Measurements from ENCODE around the gene PTH2.
"Not testable (repeated sequence)": the region's sequence is repeated elsewhere in the genome, so short reads cannot be mapped to it uniquely, and the experiment has no call there.

Gene PTH2

DNA sequence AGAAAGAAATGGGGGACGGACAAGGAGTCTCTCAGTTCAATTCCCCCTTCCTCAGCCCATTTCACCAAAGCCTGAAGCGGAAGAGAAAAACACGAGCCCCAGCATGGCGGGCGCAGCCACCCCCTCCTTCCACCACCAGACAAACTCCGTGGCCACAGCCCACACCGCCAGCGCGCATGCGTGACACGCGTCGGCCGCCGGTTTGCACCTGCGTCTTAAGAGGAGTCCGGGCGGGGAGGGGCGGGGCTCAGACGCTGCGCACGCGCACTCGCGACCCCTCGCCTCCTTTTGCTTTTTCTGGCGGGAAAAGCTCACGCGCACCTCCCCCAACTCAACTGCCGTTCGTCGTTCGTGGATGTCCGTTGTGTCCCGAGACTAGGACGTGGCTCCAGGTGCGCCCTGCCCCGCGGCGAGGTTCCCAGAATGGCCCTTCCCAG, 35.3 kb downstream of the PTH2 start, which contains the start of gene KASH5:
Gene KASH5 (plus strand): TSS at position 314 of the 437 bp plus-strand sequence. CDS start 2,635 bp downstream, outside the sequence.
- DNase-seq (ENCODE audit: low read depth), result no peak
- no peak within 1 kb of the TSS for H3K4me3 ChIP-seq (ENCODE audit: control insufficient read depth, low read depth, low read length)
- TF ChIP-seq, protein P1, sequence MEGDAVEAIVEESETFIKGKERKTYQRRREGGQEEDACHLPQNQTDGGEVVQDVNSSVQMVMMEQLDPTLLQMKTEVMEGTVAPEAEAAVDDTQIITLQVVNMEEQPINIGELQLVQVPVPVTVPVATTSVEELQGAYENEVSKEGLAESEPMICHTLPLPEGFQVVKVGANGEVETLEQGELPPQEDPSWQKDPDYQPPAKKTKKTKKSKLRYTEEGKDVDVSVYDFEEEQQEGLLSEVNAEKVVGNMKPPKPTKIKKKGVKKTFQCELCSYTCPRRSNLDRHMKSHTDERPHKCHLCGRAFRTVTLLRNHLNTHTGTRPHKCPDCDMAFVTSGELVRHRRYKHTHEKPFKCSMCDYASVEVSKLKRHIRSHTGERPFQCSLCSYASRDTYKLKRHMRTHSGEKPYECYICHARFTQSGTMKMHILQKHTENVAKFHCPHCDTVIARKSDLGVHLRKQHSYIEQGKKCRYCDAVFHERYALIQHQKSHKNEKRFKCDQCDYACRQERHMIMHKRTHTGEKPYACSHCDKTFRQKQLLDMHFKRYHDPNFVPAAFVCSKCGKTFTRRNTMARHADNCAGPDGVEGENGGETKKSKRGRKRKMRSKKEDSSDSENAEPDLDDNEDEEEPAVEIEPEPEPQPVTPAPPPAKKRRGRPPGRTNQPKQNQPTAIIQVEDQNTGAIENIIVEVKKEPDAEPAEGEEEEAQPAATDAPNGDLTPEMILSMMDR (IDR thresholded peaks at IDR 0.05; ENCODE audit: control insufficient read depth, insufficient read depth, low read depth, low read length, missing control alignments), result no peak

DNA sequence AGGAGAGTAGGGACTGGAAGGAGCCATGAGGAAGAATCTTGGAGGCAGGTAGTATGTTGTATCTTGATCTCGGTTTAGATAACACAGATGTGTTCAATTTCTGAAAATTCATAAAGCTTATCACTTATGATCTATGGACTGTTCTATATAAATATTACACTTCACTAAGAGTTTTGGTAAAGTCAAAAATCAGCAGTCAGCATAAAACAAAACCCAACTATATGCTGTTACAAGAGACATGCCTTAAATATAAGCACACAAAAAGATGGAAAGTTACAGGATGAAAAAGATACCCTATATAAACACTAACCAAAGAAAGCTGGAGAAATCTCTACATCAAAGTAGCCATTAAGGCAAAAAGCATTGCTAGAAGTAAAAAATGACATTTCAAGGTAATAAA, 39.6 kb downstream of the PTH2 start:
- no peak overlapping the region for H3K4me3 ChIP-seq (ENCODE audit: control insufficient read depth, low read depth, low read length)
- no peak for DNase-seq (ENCODE audit: low read depth)
- TF ChIP-seq, protein P1 (IDR thresholded peaks at IDR 0.05; ENCODE audit: control insufficient read depth, insufficient read depth, low read depth, low read length, missing control alignments), result no peak

DNA sequence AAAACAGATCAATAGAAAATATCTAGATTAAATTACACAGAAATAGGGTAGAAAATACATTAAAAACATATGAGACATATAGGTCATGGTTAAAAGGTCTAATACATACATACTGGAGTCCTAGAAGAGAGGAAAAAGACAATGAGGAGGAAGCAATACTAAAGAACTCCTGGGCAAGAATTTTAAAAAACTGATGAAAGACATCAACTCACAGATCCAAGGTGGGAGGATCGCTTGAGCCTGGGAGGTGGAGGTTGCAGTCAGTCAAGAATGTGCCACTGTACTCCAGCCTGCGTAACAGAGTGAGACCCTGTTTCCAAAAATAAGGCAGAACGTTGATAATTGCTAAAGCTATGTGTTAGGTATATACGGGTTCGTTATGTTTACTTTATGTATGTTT, 40.6 kb downstream of the PTH2 start:
- DNase-seq (ENCODE audit: low read depth), result no peak
- TF ChIP-seq, protein P1 (IDR thresholded peaks at IDR 0.05; ENCODE audit: control insufficient read depth, insufficient read depth, low read depth, low read length, missing control alignments), result no peak
- no peak overlapping the region for H3K4me3 ChIP-seq (ENCODE audit: control insufficient read depth, low read depth, low read length)

DNA sequence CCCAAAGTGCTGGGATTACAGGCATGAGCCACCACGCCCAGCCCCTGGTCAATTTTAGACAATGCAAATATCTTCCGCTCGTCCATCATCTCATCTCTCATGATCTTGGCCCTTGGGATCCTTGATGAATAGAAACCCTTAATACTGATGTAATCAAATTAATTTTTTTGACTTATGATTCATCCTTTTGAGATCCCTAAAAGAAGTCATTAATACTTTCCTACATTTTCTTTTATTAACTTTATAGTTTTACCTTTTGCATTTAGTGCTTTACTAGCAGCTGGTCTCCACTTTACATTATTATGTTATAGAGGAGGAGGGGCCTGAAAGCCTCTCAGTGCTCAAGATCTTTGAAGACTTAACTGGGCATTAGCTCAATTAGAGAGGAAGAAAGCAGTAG, 42.9 kb downstream of the PTH2 start:
- DNase-seq (ENCODE audit: low read depth), result no peak
- TF ChIP-seq, protein P1 (IDR thresholded peaks at IDR 0.05; ENCODE audit: control insufficient read depth, insufficient read depth, low read depth, low read length, missing control alignments), result no peak
- no peak overlapping the region for H3K4me3 ChIP-seq (ENCODE audit: control insufficient read depth, low read depth, low read length)

DNA sequence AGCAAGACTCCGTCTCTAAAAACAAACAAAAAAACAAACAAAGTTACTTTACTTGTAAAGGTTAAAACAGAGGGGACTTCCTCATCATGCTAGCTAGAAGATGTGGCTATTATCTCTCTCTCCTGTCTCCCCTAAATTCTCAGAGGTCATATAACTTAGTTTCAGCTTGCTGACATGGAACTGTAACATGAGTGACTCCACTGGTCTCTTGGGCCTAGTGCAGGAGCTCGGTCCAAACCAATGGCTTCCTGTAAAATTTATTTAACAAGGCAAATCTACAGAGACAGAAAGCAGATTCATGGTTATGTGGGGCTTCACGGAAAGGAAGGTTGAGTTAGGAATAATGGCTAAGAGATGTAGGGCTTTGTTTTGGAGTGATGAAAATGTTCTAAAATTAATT, 44.7 kb downstream of the PTH2 start:
- TF ChIP-seq, protein P1 (IDR thresholded peaks at IDR 0.05; ENCODE audit: control insufficient read depth, insufficient read depth, low read depth, low read length, missing control alignments), result no peak
- no peak for DNase-seq (ENCODE audit: low read depth)

DNA sequence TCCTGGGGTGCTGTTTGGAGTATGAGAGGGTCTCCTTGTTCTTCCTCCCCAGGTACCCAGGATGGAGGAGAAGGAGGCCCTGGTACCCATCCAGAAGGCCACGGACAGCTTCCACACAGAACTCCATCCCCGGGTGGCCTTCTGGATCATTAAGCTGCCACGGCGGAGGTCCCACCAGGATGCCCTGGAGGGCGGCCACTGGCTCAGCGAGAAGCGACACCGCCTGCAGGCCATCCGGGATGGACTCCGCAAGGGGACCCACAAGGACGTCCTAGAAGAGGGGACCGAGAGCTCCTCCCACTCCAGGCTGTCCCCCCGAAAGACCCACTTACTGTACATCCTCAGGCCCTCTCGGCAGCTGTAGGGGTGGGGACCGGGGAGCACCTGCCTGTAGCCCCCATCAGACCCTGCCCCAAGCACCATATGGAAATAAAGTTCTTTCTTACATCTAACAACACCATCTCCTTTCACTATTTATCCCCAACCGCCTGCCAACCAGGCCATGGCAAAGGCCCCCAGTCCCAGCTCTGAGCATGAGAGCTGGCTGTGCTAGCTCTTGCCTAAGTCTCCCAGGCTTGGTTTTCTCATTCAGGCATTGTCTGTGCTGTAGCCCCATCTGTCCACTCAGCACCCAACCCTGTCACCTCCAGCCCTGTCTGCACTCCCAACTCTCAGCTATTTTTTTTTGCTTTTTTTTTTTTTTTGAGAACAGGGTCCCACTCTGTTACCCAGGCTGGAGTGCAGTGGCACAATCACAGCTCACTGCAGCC, 48.4 kb downstream of the PTH2 start:
- no peak overlapping the region for H3K4me3 ChIP-seq (ENCODE audit: control insufficient read depth, low read depth, low read length)
- TF ChIP-seq, protein P1 (IDR thresholded peaks at IDR 0.05; ENCODE audit: control insufficient read depth, insufficient read depth, low read depth, low read length, missing control alignments), result no peak
- no peak for DNase-seq (ENCODE audit: low read depth)

More for the DNA sequence above, 44.7 kb downstream of the PTH2 start:
- H3K4me3 ChIP-seq (ENCODE audit: control insufficient read depth, low read depth, low read length), result no peak overlapping the region

DNA sequence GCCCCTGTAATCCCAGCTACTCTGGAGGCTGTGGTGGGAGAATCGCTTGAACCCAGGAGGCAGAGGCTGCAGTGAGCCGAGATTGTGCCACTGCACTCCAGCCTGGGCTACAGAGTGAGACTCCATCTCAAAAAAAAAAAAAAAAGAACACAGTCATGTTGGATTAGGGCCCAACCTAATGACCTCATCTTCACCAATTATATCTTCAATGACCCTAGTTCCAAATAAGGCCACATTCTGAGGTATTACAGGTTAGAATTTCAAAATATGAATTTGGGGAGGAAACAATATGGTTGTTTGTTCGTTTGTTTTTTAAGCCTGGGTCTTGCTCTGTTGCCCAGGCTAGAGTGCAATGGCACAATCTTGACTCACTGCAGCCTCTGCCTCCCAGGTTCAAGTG, 50.1 kb downstream of the PTH2 start:
- H3K4me3 ChIP-seq (ENCODE audit: control insufficient read depth, low read depth, low read length); DNase-seq (ENCODE audit: low read depth): not testable (repeated sequence)
